Endodermal cell (in vitro differentiated cells): Measurements from ENCODE around the gene DPYSL4. TPM values are rescaled to one million over a fixed set of nuclear protein-coding genes. Genes with fewer than 3 reads are reported as not detected.

Experiments
- DNase-seq: peaks from one replicate; pipeline ENCODE4 v3.0.0-alpha.2; 2017
- H3K27ac ChIP-seq: 2 replicates; pipeline ENCODE4 v1.5.1; 2013; ENCODE audit warnings: mild to moderate bottlenecking, low read depth, low read length, moderate library complexity
- H3K27me3 ChIP-seq: 2 replicates; pipeline ENCODE4 v1.6.1; 2013; ENCODE audit warnings: mild to moderate bottlenecking, low read length, moderate library complexity; ENCODE audit not compliant: insufficient read depth, control insufficient read depth, poor library complexity, severe bottlenecking
- H3K36me3 ChIP-seq: 2 replicates; pipeline ENCODE4 v1.7.0; 2013; ENCODE audit warnings: mild to moderate bottlenecking, low read length, moderate library complexity; ENCODE audit not compliant: control insufficient read depth, insufficient read depth
- H3K4me1 ChIP-seq: one replicate; pipeline ENCODE4 v1.7.0; 2013; ENCODE audit warnings: low read length; ENCODE audit not compliant: control insufficient read depth, insufficient read depth
- H3K4me3 ChIP-seq: 2 replicates; pipeline ENCODE4 v1.5.1; 2013; ENCODE audit warnings: mild to moderate bottlenecking, low read length, moderate library complexity
- H3K9ac ChIP-seq: 2 replicates; pipeline ENCODE4 v1.6.1; 2013; ENCODE audit warnings: mild to moderate bottlenecking, low read length, moderate library complexity; ENCODE audit not compliant: poor library complexity, severe bottlenecking; ENCODE audit errors: extremely low read depth
- H3K9me3 ChIP-seq: 2 replicates; pipeline ENCODE4 v1.6.1; 2013; ENCODE audit warnings: mild to moderate bottlenecking, low read length, moderate library complexity; ENCODE audit not compliant: control insufficient read depth
- H3K27ac Mint-ChIP-seq: 2 replicates; pipeline ENCODE4 v1.8.0; 2020; ENCODE audit warnings: mixed read lengths
- H3K27me3 Mint-ChIP-seq: 2 replicates; pipeline ENCODE4 v1.8.0; 2021; ENCODE audit warnings: mild to moderate bottlenecking, mixed read lengths; ENCODE audit not compliant: insufficient read depth
- H3K36me3 Mint-ChIP-seq: 2 replicates; pipeline ENCODE4 v1.8.0; 2020; ENCODE audit warnings: low read depth, mixed read lengths
- H3K4me1 Mint-ChIP-seq: 2 replicates; pipeline ENCODE4 v1.8.0; 2020; ENCODE audit warnings: mixed read lengths
- H3K4me3 Mint-ChIP-seq: 2 replicates; pipeline ENCODE4 v1.8.0; 2020; ENCODE audit warnings: mild to moderate bottlenecking, moderate library complexity, mixed read lengths
- H3K9me3 Mint-ChIP-seq: 2 replicates; pipeline ENCODE4 v1.8.0; 2020; ENCODE audit warnings: mild to moderate bottlenecking, mixed read lengths
- WGBS, 2 experiments: methylation state at CpG; one replicate each; pipeline versions ENCODE4 v1.1.5 to v1.1.7; 2013; ENCODE audit warnings: missing lambda C conversion rate in 2 of 2, mixed read lengths in 1 of 2; ENCODE audit not compliant: insufficient coverage in 1 of 2, insufficient read length in 1 of 2; 5-methylcytosine and 5-hydroxymethylcytosine counted together
- total RNA-seq, 2 donors: library from RNA; stranded (reverse); fragmentation: NEBNext Ultra II Directional in 1 of 2; extraction: Animal tissue kit (Norgen Biotek cat#: 25700) in 1 of 2; gene quantifications; 2 replicates in 1 of 2; 3 replicates in 1 of 2; pipeline ENCODE4 v1.2.1, GENCODE V29; 2021
- TF ChIP-seq, protein P1 (sequence below): fragments of 200-600 bp; sonication (generic); conservative IDR thresholded peaks from 2 replicates; pipeline ENCODE4 v1.5.0; 2021; ENCODE audit warnings: antibody characterized with exemption, mild to moderate bottlenecking

The DPYSL4 gene
- total RNA-seq, 2 donors from 2014 or later: 5.1 to 13.5 TPM

DNA sequence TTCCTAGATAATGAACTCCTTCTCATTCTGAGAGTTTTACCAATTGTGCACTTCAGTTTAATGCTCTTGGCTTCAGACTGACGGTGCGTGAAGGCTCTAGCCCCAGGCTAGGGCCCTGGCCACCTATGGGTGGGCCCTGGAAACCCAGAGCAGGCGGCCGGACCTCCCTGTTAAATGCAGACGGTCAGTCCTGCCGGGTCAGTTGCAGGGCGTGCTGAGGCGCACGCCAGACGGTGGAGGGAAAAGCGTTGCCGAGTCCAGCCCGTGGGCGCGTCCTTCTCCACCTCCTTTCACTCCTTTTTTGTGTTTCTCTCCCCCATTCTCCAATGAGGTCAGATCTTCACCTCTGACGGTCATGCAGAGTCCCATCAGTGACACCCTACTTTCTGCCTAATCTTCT, 2.3 kb downstream of the DPYSL4 start:
- H3K27me3 Mint-ChIP-seq: peaks cover 49% of the 10 kb centered on the region
- Histone ChIP-seq H3K4me1 (no peaks in the 10 kb centered on the region), H3K4me3 (no peak overlapping the region), H3K27me3 (peaks cover 60% of the 10 kb centered on the region), H3K27ac (no peak overlapping the region), H3K9ac (no peak overlapping the region), H3K36me3 (no peaks in the 10 kb centered on the region), H3K9me3 (no peaks in the 10 kb centered on the region)
- H3K27ac Mint-ChIP-seq: no peak overlapping the region
- peaks cover 11% of the 10 kb centered on the region for H3K36me3 Mint-ChIP-seq
- 89 to 90% methylated on average over 14 to 16 of the region's 16 CpGs for WGBS, 2 experiments
- no peak for DNase-seq
- no peak overlapping the region for H3K4me3 Mint-ChIP-seq
- peaks cover 3% of the 10 kb centered on the region for H3K9me3 Mint-ChIP-seq
- no peaks in the 10 kb centered on the region for H3K4me1 Mint-ChIP-seq
- TF ChIP-seq, protein P1, sequence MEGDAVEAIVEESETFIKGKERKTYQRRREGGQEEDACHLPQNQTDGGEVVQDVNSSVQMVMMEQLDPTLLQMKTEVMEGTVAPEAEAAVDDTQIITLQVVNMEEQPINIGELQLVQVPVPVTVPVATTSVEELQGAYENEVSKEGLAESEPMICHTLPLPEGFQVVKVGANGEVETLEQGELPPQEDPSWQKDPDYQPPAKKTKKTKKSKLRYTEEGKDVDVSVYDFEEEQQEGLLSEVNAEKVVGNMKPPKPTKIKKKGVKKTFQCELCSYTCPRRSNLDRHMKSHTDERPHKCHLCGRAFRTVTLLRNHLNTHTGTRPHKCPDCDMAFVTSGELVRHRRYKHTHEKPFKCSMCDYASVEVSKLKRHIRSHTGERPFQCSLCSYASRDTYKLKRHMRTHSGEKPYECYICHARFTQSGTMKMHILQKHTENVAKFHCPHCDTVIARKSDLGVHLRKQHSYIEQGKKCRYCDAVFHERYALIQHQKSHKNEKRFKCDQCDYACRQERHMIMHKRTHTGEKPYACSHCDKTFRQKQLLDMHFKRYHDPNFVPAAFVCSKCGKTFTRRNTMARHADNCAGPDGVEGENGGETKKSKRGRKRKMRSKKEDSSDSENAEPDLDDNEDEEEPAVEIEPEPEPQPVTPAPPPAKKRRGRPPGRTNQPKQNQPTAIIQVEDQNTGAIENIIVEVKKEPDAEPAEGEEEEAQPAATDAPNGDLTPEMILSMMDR: no peak

DNA sequence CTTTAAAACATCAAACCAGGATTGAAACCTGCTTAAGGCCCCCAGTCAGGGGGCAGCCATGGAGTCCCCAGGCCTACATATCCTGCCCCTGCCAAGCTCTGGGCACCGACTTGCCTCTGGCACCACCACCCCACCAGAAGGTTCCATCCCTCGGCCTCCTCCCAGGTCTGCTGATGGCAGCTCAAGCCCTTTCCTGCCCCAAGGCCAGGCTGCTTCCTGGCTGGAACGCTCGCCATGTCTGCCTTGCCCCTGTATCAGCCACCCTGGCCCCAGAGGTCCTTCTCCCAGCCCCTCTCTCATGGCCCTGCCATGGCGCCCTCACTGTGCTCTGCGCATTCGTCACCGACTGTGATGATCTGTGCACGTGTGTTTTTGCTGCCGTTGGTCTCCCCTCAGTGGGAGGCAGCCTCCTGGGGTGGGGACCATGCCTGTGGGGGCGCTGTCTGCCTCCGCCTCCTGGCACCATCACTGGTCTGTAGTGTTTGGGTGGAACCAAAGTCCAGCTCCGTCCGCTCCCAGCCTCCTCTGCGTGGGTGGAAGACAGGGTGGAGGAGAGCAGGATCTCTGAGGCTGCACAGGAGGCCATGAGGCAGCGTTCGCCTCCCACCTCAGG, 3.2 kb downstream of the DPYSL4 start:
- Histone ChIP-seq H3K4me1 (no peaks in the 10 kb centered on the region), H3K27ac (no peak overlapping the region), H3K27me3 (peaks cover 51% of the 10 kb centered on the region), H3K36me3 (no peaks in the 10 kb centered on the region), H3K9ac (no peak overlapping the region), H3K4me3 (no peak overlapping the region), H3K9me3 (no peaks in the 10 kb centered on the region)
- peaks cover 11% of the 10 kb centered on the region for H3K36me3 Mint-ChIP-seq
- DNase-seq: no peak
- H3K9me3 Mint-ChIP-seq: peaks cover 3% of the 10 kb centered on the region
- no peaks in the 10 kb centered on the region for H3K4me1 Mint-ChIP-seq
- H3K4me3 Mint-ChIP-seq: no peak overlapping the region
- H3K27ac Mint-ChIP-seq: no peak overlapping the region
- H3K27me3 Mint-ChIP-seq: peaks cover 41% of the 10 kb centered on the region
- TF ChIP-seq, protein P1: no peak
- 82 to 91% methylated on average over 3 to 17 of the region's 17 CpGs for WGBS, 2 experiments

DNA sequence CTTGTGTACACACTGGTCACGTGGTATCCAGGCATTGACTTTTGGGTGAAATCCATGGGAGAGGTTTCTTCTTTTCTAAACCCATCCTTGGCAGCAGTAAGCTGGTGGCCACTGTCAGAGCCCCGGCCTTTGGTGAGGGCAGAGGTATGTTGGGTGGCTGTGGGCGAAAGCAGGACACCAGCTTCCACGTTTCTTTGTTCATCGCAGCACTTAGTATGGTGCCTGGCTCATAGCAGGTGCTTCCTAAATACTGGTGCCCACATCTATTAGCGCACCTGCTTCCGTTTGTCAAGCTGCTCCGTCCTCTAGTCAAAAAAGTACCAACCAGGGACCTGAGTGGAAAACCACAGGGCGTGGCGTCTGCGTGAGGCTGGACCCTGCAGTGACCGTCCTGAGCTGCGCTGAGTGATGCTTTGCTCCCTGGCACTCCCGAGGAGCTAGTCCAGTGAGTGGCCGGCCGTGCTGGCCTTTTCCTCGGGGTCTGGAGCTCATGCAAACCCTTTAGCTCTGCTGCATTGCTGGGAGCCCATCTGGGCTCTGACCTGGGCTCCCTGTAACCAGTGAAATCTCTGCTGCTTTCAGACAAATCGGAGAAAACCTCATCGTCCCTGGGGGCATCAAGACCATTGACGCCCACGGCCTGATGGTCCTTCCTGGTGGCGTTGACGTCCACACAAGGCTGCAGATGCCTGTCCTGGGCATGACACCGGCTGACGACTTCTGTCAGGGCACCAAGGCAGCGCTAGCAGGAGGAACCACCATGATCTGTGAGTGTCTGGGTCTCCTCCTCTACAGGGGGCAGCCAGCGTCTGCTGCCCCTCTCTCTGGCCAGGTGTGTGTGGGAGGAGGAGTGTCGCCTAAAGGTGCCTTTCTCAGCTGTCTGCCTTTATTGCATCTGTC, 5.6 kb downstream of the DPYSL4 start:
- 89 to 95% methylated on average over 18 to 28 of the region's 28 CpGs for WGBS, 2 experiments
- Histone ChIP-seq H3K27me3 (peaks cover 30% of the 10 kb centered on the region), H3K4me3 (no peak overlapping the region), H3K36me3 (no peaks in the 10 kb centered on the region), H3K27ac (no peak overlapping the region), H3K9ac (no peak overlapping the region), H3K9me3 (no peaks in the 10 kb centered on the region), H3K4me1 (no peaks in the 10 kb centered on the region)
- TF ChIP-seq, protein P1: no peak
- DNase-seq: no peak
- Mint-ChIP-seq H3K27ac (no peak overlapping the region), H3K4me3 (no peak overlapping the region), H3K9me3 (peaks cover 3% of the 10 kb centered on the region), H3K36me3 (peaks cover 11% of the 10 kb centered on the region), H3K27me3 (peaks cover 27% of the 10 kb centered on the region), H3K4me1 (no peaks in the 10 kb centered on the region)
